H1 (cell line): ENCODE data around the gene SIX1. TPM values are rescaled to one million over a fixed set of nuclear protein-coding genes. Genes with fewer than 3 reads are reported as not detected.

Experiments used
- CTCF ChIA-PET: fragments of 300-600 bp; sonication (Branson Sonifier 250); formaldehyde crosslinking; loops from one replicate; lab custom pipeline; 2021; ENCODE audit not compliant: partially characterized antibody; lab: Charles Lee
- POLR2A ChIA-PET: fragments of 300-600 bp; sonication (Branson Sonifier 250); formaldehyde crosslinking; loops from one replicate; lab custom pipeline; 2021; ENCODE audit warnings: inconsistent platforms; ENCODE audit not compliant: partially characterized antibody; lab: Charles Lee
- DNase-seq, 2 experiments: peaks; one replicate each; pipeline versions ENCODE4 v3.0.0 to v3.0.0-alpha.2; 2010 to 2022; ENCODE audit warnings: low spot score in 2 of 2, low read depth in 1 of 2, mixed read lengths in 1 of 2
- FAIRE-seq: peaks from 2 replicates; lab custom pipeline; 2011; peaks lifted over from hg19 to GRCh38; lab: Jason Lieb, UNC
- H2AFZ ChIP-seq: 2 replicates; pipeline ENCODE4 v1.8.1; 2012; ENCODE audit warnings: low read length, inconsistent platforms
- H2AK5ac ChIP-seq: 2 replicates; pipeline ENCODE4 v1.6.1; 2013; ENCODE audit warnings: low read depth, low read length
- H2BK120ac ChIP-seq: replicated peaks from 2 replicates; pipeline ENCODE3; 2013; ENCODE audit warnings: low read depth, low read length, inconsistent platforms
- H2BK12ac ChIP-seq: 2 replicates; pipeline ENCODE4 v1.6.1; 2013; ENCODE audit warnings: low read depth, low read length
- H2BK15ac ChIP-seq: 2 replicates; pipeline ENCODE4 v1.6.1; 2013; ENCODE audit warnings: low read length
- H2BK20ac ChIP-seq: 2 replicates; pipeline ENCODE4 v1.6.1; 2013; ENCODE audit warnings: low read length
- H2BK5ac ChIP-seq: 2 replicates; pipeline ENCODE4 v1.6.1; 2013; ENCODE audit warnings: low read depth, low read length
- H3K14ac ChIP-seq: 2 replicates; pipeline ENCODE4 v1.6.1; 2013; ENCODE audit warnings: inconsistent platforms; ENCODE audit not compliant: insufficient read length
- H3K18ac ChIP-seq: 2 replicates; pipeline ENCODE4 v1.6.1; 2013; ENCODE audit warnings: low read length; ENCODE audit errors: extremely low read depth
- H3K23ac ChIP-seq: 2 replicates; pipeline ENCODE4 v1.6.1; 2013; ENCODE audit warnings: inconsistent platforms; ENCODE audit not compliant: insufficient read length
- H3K23me2 ChIP-seq: 2 replicates; pipeline ENCODE4 v1.6.1; 2013; ENCODE audit warnings: low read depth, low read length
- H3K27ac ChIP-seq: 2 replicates; pipeline ENCODE4 v1.6.1; 2011; ENCODE audit warnings: low read depth, low read length, inconsistent platforms
- H3K27me3 ChIP-seq, 4 experiments: replicated peaks in 1 of 4; 1 replicate in 1 of 4; 2 replicates in 3 of 4; pipeline versions ENCODE4 v1.6.1 to v1.8.1; 2011 to 2013; ENCODE audit warnings: low read length in 3 of 4, mild to moderate bottlenecking in 3 of 4, inconsistent platforms in 2 of 4, mixed read lengths in 2 of 4, moderate library complexity in 1 of 4; ENCODE audit not compliant: control insufficient read depth in 3 of 4, insufficient read depth in 3 of 4; ENCODE audit errors: extremely low read depth in 1 of 4
- H3K36me3 ChIP-seq, 4 experiments: 2 replicates each; pipeline versions ENCODE4 v1.6.1 to v1.8.1; 2011 to 2013; ENCODE audit warnings: mild to moderate bottlenecking in 4 of 4, low read length in 3 of 4, moderate library complexity in 2 of 4, control low read depth in 1 of 4, inconsistent platforms in 1 of 4; ENCODE audit not compliant: insufficient read depth in 4 of 4, control insufficient read depth in 2 of 4
- H3K4ac ChIP-seq: replicated peaks from 2 replicates; pipeline ENCODE3; 2013; ENCODE audit warnings: low read length, low read depth, mixed read lengths, inconsistent platforms; ENCODE audit not compliant: insufficient read length
- H3K4me1 ChIP-seq, 4 experiments: replicated peaks in 1 of 4; 1 replicate in 1 of 4; 2 replicates in 3 of 4; pipeline versions ENCODE4 v1.6.1 to v1.8.1; 2011 to 2013; ENCODE audit warnings: low read length in 3 of 4, inconsistent platforms in 2 of 4, mixed read lengths in 1 of 4; ENCODE audit not compliant: insufficient read depth in 4 of 4, control insufficient read depth in 3 of 4
- H3K4me2 ChIP-seq, 2 experiments: 2 replicates each; pipeline versions ENCODE4 v1.6.1 to v1.8.1; 2011 to 2013; ENCODE audit warnings: low read depth in 2 of 2, low read length in 2 of 2, control low read depth in 1 of 2, inconsistent platforms in 1 of 2, mild to moderate bottlenecking in 1 of 2; ENCODE audit not compliant: insufficient read depth in 1 of 2
- H3K4me3 ChIP-seq, 4 experiments: fragments of 200-600, 300-600 bp in 1 of 4; sonication (generic), shearing (Covaris generic), sonication (Bioruptor Twin) in 1 of 4; 2 replicates each; pipeline versions ENCODE4 v1.5.1 to v1.8.1; 2011 to 2016; ENCODE audit warnings: low read length in 4 of 4, low read depth in 3 of 4, control low read depth in 2 of 4, inconsistent platforms in 2 of 4, mild to moderate bottlenecking in 2 of 4, mixed read lengths in 1 of 4, moderate library complexity in 1 of 4; ENCODE audit not compliant: insufficient read depth in 2 of 4; ENCODE audit errors: extremely low read depth in 1 of 4
- H3K56ac ChIP-seq: replicated peaks from 2 replicates; pipeline ENCODE3; 2013; ENCODE audit warnings: low read depth, mild to moderate bottlenecking, mixed read lengths, low read length, inconsistent platforms; ENCODE audit not compliant: insufficient read length
- H3K79me1 ChIP-seq: 2 replicates; pipeline ENCODE4 v1.6.1; 2013; ENCODE audit warnings: low read depth, low read length, control low read depth
- H3K79me2 ChIP-seq, 2 experiments: 2 replicates each; pipeline versions ENCODE4 v1.6.1 to v1.8.1; 2012 to 2013; ENCODE audit warnings: low read length in 2 of 2, mild to moderate bottlenecking in 2 of 2, inconsistent platforms in 1 of 2; ENCODE audit not compliant: insufficient read depth in 2 of 2, control insufficient read depth in 1 of 2
- H3K9ac ChIP-seq, 4 experiments: replicated peaks in 1 of 4; 1 replicate in 1 of 4; 2 replicates in 3 of 4; pipeline versions ENCODE4 v1.6.1 to v1.8.1; 2011 to 2013; ENCODE audit warnings: low read depth in 3 of 4, low read length in 3 of 4, control low read depth in 2 of 4, mild to moderate bottlenecking in 2 of 4, moderate library complexity in 2 of 4, inconsistent platforms in 1 of 4; ENCODE audit errors: extremely low read depth in 1 of 4
- H3K9me3 ChIP-seq, 2 experiments: 2 replicates each; pipeline versions ENCODE4 v1.6.1 to v1.8.1; 2012 to 2013; ENCODE audit warnings: mild to moderate bottlenecking in 2 of 2, moderate library complexity in 2 of 2, control low read depth in 1 of 2, inconsistent platforms in 1 of 2, low read depth in 1 of 2, low read length in 1 of 2, mixed read lengths in 1 of 2; ENCODE audit not compliant: insufficient read depth in 2 of 2
- H4K20me1 ChIP-seq, 2 experiments: replicated peaks in 1 of 2; 2 replicates each; pipeline versions ENCODE3 to v1.8.1; 2011 to 2013; ENCODE audit warnings: inconsistent platforms in 2 of 2, low read length in 2 of 2, mild to moderate bottlenecking in 1 of 2; ENCODE audit not compliant: insufficient read depth in 2 of 2, control insufficient read depth in 1 of 2
- H4K5ac ChIP-seq: 2 replicates; pipeline ENCODE4 v1.6.1; 2013; ENCODE audit warnings: low read length, low read depth, mixed read lengths, inconsistent platforms; ENCODE audit not compliant: insufficient read length
- H4K8ac ChIP-seq: 2 replicates; pipeline ENCODE4 v1.8.0; 2013; ENCODE audit warnings: mild to moderate bottlenecking, moderate library complexity, low read length, inconsistent platforms; ENCODE audit not compliant: insufficient read depth; ENCODE audit errors: extremely low read depth
- H4K91ac ChIP-seq: replicated peaks from 2 replicates; pipeline ENCODE3; 2013; ENCODE audit warnings: low read length, mixed read lengths, inconsistent platforms; ENCODE audit not compliant: insufficient read length
- JUND ChIP-seq: IDR thresholded peaks from 2 replicates; pipeline ENCODE4 v1.6.1; 2011; ENCODE audit warnings: mild to moderate bottlenecking, improper control_type of control experiment, low read length
- KDM1A ChIP-seq: fragments of 200-600, 300-600 bp; sonication (generic); IDR thresholded peaks from 2 replicates; pipeline ENCODE4 v1.7.1; 2016; ENCODE audit warnings: mild to moderate bottlenecking, low read length, borderline replicate concordance
- RFX5 ChIP-seq: IDR thresholded peaks from 2 replicates; pipeline ENCODE4 v1.6.1; 2011; ENCODE audit warnings: low read depth, low read length, improper control_type of control experiment, borderline replicate concordance
- RNF2 ChIP-seq: fragments of 200-900, 300-1000 bp; sonication (generic); IDR thresholded peaks from 2 replicates; pipeline ENCODE4 v1.7.1; 2016; ENCODE audit warnings: borderline replicate concordance, low read depth, mild to moderate bottlenecking, antibody characterized with exemption, low read length; ENCODE audit not compliant: poor library complexity, severe bottlenecking; ENCODE audit errors: missing control alignments
- TAF7 ChIP-seq: optimal IDR thresholded peaks from 2 replicates; pipeline ENCODE3; 2011; ENCODE audit warnings: low read depth, mild to moderate bottlenecking, inconsistent platforms, low read length, moderate library complexity, borderline replicate concordance
- WGBS, 2 experiments: shearing (Covaris generic) in 1 of 2; methylation state at CpG; one replicate each; pipeline versions ENCODE4 v1.1.6 to v1.1.7; 2013 to 2015; ENCODE audit warnings: low lambda C conversion rate in 2 of 2, mixed read lengths in 2 of 2, inconsistent platforms in 1 of 2, low coverage in 1 of 2, missing lambda C conversion rate in 1 of 2; ENCODE audit not compliant: insufficient replicate concordance in 2 of 2, insufficient coverage in 1 of 2, insufficient read length in 1 of 2; ENCODE audit errors: extremely low coverage in 1 of 2, missing lambda C conversion rate in 1 of 2; 5-methylcytosine and 5-hydroxymethylcytosine counted together
- long read RNA-seq, 2 experiments: library from RNA in 1 of 2; library from capped mRNA in 1 of 2; stranded (forward); transcript quantifications; one replicate each; pipeline ENCODE4 v2.0.0, GENCODE V29; 2021; ENCODE audit warnings: inconsistent platforms in 1 of 2
- polyA minus RNA-seq, 3 experiments: library from RNA; depleted of rRNA, polyadenylated mRNA; stranded (reverse); fragments of >200 nt; gene quantifications; 1 replicate in 2 of 3; 2 replicates in 1 of 3; pipeline ENCODE4 v1.2.3, GENCODE V29; 2011
- polyA plus RNA-seq, 7 experiments: library from polyadenylated mRNA; depleted of rRNA in 3 of 7; stranded (reverse) in 5 of 7; unstranded in 2 of 7; fragments of >200 nt in 5 of 7; fragments of 200-250 nt in 2 of 7; gene quantifications; 1 replicate in 5 of 7; 2 replicates in 1 of 7; 4 replicates in 1 of 7; pipeline versions ENCODE4 v1.2.1 to v1.2.3, GENCODE V29; 2011 to 2013; ENCODE audit warnings: missing spikeins in 2 of 7, mixed read lengths in 2 of 7
- total RNA-seq: library from RNA; stranded (reverse); fragmentation: NEBNext Ultra II Directional; extraction: Animal tissue kit (Norgen Biotek cat#: 25700); gene quantifications from 2 replicates; pipeline ENCODE4 v1.2.1, GENCODE V29; 2021

Gene SIX1
- total RNA-seq (0.46 and 0.69 TPM in 2 replicates), polyA plus RNA-seq (2011; rRNA removed) (0.03 and 0.11 TPM in 2 replicates), polyA minus RNA-seq (2011; rRNA and poly(A)+ RNA removed) (0.17 and 0.19 TPM in 2 replicates)
- 0.09 TPM for polyA plus RNA-seq (2011; cell fraction: cytosol; rRNA removed)
- 0.09 TPM for polyA plus RNA-seq (2011; cell fraction: nucleus; rRNA removed)
- 0.04 to 0.16 TPM in 2 of 4 replicates, not detected in the others for polyA plus RNA-seq (2012, experiment 1 of 2)
- polyA plus RNA-seq (2012, experiment 2 of 2), result 0.07 TPM
- polyA plus RNA-seq (2013, experiment 1 of 2), result 0.45 TPM
- polyA plus RNA-seq (2013, experiment 2 of 2), result 0.48 TPM
- not detected for polyA minus RNA-seq (2011; cell fraction: cytosol; rRNA and poly(A)+ RNA removed)
- 0.50 TPM for polyA minus RNA-seq (2011; cell fraction: nucleus; rRNA and poly(A)+ RNA removed)
- long read RNA-seq, experiment 1, result 0 reads
- long read RNA-seq, experiment 2, result 0 reads

DNA sequence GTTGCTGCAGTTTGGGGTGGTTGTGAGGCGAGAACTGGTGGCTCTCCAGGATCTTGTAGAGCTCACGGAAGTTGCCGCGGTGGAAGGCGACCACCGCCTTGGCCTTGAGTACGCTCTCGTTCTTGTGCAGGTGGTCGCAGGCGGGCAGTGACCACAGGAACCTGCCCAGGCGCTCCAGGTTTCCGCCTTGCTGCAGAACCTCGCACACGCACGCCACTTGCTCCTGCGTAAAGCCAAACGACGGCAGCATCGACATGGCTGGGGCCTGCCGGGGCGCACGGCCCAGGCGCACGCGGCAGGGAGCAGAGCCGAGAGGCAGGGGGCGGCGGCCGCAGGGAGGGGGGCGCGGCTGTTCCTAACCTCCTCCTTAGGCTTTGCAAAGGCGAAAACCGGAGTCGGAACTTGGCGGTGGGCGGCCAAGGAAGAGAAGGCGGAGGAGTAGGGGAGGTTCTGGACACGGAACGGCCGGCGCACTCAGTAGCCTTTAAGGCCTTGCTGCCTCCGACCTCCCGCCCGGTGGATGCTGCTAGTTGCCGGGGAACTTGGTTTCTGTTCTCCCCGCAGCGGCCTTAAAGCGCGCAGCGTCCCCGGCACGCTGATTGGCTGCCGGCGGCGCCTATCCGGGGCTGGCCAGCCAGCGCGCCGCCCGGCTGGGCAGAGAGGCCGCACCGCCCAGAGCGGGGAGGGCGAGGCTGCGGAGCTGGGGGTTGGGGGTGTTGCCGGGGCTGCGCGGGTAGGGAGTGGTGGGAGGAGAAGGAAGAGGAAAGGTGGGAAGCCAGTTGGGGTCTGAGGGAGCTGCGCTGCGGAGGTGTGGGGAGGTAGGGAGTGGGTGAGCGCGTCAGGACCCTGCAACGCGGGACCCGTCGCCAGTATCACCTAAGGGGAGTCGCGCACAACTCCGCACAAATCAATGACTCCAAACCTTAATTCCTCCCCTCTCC is at the start of gene SIX1:
Gene SIX1 (minus strand): TSS at position 544 of the 941 bp plus-strand sequence. CDS start 288 bp downstream, at position 256.
- H3K36me3 ChIP-seq, result peaks cover 0 to 2% (median 0%) of the 10 kb centered on the region in 4 experiments; a peak in 1 of 8 replicates
- no peak within 1 kb of the TSS for H3K9ac ChIP-seq
- no peak within 1 kb of the TSS for H3K4ac ChIP-seq
- H2BK20ac ChIP-seq, result peak within 1 kb of the TSS; percentile 78
- H2BK120ac ChIP-seq, result no peak within 1 kb of the TSS
- no peak within 1 kb of the TSS for H3K56ac ChIP-seq
- peaks cover 4 to 19% of the 10 kb centered on the region in 2 experiments for H4K20me1 ChIP-seq
- peak within 1 kb of the TSS; percentile 89 for H2BK15ac ChIP-seq
- peaks cover 10 to 41% (median 25%) of the 10 kb centered on the region in 4 experiments for H3K4me1 ChIP-seq
- H2AK5ac ChIP-seq, result 0 out of 2 replicates have a peak within 1 kb of the TSS, but pooled peaks have one; percentile 39
- peak within 1 kb of the TSS; percentile 89 for H4K8ac ChIP-seq
- 1% methylated on average over 67 of the region's 79 CpGs; no CpG with 5 or more reads in 1 of the 2 experiments for WGBS, 2 experiments
- H3K4me2 ChIP-seq, result peak within 1 kb of the TSS; percentile 82 to 83
- no peak for FAIRE-seq
- H3K23ac ChIP-seq, result no peak within 1 kb of the TSS
- no peak within 1 kb of the TSS for H2BK5ac ChIP-seq
- H3K23me2 ChIP-seq, result peaks cover 14% of the 10 kb centered on the region
- H3K27me3 ChIP-seq, result peaks cover 78 to 98% (median 89%) of the 10 kb centered on the region in 4 experiments
- POLR2A ChIA-PET, result interaction anchor here (0.5 to 2.1 kb wide), 5 partner anchors 8 to 598 kb away, joined by 4 to 10 read pairs (median 4); partner anchors contain the start of gene SIX4
- no peak within 1 kb of the TSS for H4K91ac ChIP-seq
- H3K79me1 ChIP-seq, result no peaks in the 10 kb centered on the region
- peak within 1 kb of the TSS; percentile 68; the same call in 1 of the 2 replicates for H2AFZ ChIP-seq
- peak within 1 kb of the TSS; percentile 30 to 63 (median 42) for H3K4me3 ChIP-seq
- H3K18ac ChIP-seq, result peak within 1 kb of the TSS; percentile 89
- CTCF ChIA-PET, result interaction anchor here (1.3 to 3.6 kb wide), 5 partner anchors 10 to 24 kb away, joined by 5 to 10 read pairs (median 5); no protein-coding TSS in a partner anchor
- DNase-seq, result peak in 1 of 2 experiments; percentile 89
- no peak within 1 kb of the TSS for H3K27ac ChIP-seq
- H3K79me2 ChIP-seq, result no peaks in the 10 kb centered on the region
- no peak within 1 kb of the TSS for H3K14ac ChIP-seq
- H3K9me3 ChIP-seq, result no peaks in the 10 kb centered on the region
- H2BK12ac ChIP-seq, result peak within 1 kb of the TSS; percentile 94; the same call in 1 of the 2 replicates
- H4K5ac ChIP-seq, result no peak within 1 kb of the TSS
- no peak for TF ChIP-seq TAF7
- TF ChIP-seq JUND, result no peak
- TF ChIP-seq RFX5, result no peak
- TF ChIP-seq KDM1A, result no peak
- no peak for TF ChIP-seq RNF2
